Fibroblast of lung (primary cell): ENCODE measurements around the gene MAMDC4.

Source experiments
- CTCF ChIP-seq, 2 donors: IDR thresholded peaks in 1 of 2; conservative IDR thresholded peaks in 1 of 2; 1 replicate in 1 of 2; 2 replicates in 1 of 2; pipeline ENCODE4 v1.5.1; 2011 to 2012; ENCODE audit warnings: low read length in 2 of 2, control low read depth in 1 of 2, inconsistent platforms in 1 of 2, low read depth in 1 of 2, mild to moderate bottlenecking in 1 of 2
- EZH2 ChIP-seq: IDR thresholded peaks from 2 replicates; pipeline ENCODE4 v1.5.1; 2012; ENCODE audit warnings: low read length, control low read depth, mild to moderate bottlenecking; ENCODE audit errors: missing control alignments

- no peak for TF ChIP-seq EZH2
- no peak for TF ChIP-seq CTCF (conservative IDR thresholded peaks at IDR 0.05 in 1 of 2, IDR thresholded peaks at IDR 0.05 in 1 of 2; ENCODE audit: low read depth in 1 of 2, low read length in 2 of 2)
Observed at GRCh38 chr9:136855461-136856078, 3.4 kb downstream of the MAMDC4 start.
